ENCODE data around the gene GABARAPL2.

DNA sequence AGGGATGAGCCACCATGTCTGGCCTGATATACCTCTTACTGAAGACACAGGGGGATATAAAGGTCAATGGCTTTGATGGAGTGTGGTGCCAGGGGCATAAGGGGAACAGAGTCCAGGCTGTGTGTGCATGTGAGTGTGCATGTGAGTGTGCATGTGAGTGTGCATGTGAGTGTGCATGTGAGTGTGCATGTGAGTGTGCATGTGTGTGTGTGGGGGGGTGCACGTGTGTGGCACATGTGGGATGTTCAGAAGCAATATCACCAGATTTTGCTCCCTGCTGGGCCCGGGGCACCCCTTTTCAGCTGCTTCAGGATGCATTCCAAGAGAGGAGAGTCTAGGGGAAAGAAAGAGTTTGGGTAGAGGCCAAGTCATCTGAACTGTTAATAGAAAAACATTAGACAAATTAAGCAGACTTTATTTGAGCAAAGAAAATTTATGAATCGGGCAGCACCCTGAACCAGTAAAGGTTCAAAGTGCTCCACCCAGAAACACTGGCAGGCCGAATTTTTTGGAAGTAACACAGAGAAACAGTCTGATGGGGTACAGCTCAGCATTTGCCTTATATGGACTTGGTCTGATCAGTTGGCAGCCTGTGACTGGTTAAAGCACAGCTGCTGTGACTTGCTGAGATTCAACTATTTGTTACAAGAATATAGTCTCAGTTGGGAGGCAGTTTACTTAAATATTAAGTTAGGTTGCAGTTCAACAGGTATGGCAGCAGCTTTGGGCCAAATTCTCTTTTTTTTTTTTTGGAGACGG lies 40.0 kb upstream of the GABARAPL2 start:
- TF ChIP-seq POLR2A (IDR thresholded peaks at IDR 0.05; ENCODE audit: low read depth, low read length) (no peak), TAF1 (IDR thresholded peaks at IDR 0.05; ENCODE audit: borderline replicate concordance, low read depth, low read length) (no peak), POLR2AphosphoS5 (IDR thresholded peaks at IDR 0.05; ENCODE audit: low read depth, low read length) (no peak)
